HG03064 (cell line): Measurements from ENCODE around the gene KCNJ10.

Experiments
- ATAC-seq: cut with Tn5 transposase; IDR thresholded peaks from one replicate; pipeline ENCODE4 v1.9.1; 2021; ENCODE audit warnings: low read depth; ENCODE audit not compliant: unreplicated experiment

KCNJ10 gene

GRCh38 chr1:159996653-159997052, 73.3 kb downstream of the KCNJ10 start:
- ATAC-seq = no peak

GRCh38 chr1:159994896-159995295, 75.1 kb downstream of the KCNJ10 start:
- no peak for ATAC-seq

DNA sequence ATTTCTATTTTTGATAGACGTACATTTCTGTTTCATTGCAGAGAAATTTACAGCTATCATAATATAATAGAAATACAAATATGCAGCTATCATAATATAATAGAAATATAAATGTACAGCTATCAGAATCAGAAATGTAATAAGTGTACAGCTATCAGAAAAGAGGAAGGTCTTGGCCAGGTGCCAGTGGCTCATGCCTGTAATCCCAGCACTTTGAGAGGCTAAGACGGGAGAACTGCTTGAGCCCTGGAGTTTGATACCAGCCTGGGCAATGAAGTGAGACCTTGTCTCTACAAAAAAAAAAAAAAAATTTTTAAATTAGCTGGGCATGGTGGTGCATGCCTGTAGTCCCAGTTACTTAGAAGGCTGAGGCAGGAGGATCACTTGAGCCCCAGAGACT, 76.0 kb downstream of the KCNJ10 start:
- ATAC-seq = no peak

GRCh38 chr1:159992161-159992560, 77.8 kb downstream of the KCNJ10 start:
- ATAC-seq = no peak

GRCh38 chr1:159991513-159991912, 78.4 kb downstream of the KCNJ10 start:
- ATAC-seq = no peak

DNA sequence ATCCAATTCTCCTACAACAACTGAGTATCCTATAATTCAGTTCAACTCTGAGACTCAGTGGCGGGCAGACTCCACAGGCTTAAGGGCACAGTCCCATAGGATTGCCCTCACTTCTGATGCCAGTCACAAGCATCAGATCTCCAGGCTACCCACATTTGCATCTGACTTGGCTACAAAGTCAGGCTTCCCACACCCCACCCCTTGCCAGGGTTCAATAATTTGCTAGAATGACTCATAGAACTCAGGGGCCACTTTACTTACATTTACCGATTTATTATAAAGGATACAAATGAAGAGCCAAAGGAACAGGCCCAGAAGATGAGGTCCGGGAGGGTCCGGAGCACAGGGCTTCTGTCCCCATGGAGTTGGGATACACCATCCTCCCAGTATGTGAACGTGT, 80.0 kb downstream of the KCNJ10 start:
- ATAC-seq = no peak

DNA sequence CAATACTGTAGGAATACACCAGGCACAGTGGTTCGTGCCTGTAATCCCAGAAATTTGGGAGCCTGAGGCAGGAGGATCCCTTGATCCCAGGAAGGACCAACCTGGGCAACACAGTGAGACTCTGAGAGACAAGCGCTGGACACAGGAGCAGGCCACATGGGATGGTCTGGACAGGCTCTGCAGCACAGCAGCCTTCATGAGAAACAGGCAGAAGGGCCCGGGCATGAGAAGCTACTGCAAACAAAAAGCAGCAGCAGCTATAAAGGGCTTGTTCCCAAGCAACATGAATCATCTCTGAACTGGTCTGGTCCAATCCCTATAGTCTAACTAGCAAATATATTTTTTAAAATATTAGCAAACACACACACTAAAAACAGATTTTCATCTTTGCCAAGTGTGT, 80.4 kb downstream of the KCNJ10 start:
- no peak for ATAC-seq

GRCh38 chr1:159988006-159988405, 82.0 kb downstream of the KCNJ10 start:
- ATAC-seq = no peak

DNA sequence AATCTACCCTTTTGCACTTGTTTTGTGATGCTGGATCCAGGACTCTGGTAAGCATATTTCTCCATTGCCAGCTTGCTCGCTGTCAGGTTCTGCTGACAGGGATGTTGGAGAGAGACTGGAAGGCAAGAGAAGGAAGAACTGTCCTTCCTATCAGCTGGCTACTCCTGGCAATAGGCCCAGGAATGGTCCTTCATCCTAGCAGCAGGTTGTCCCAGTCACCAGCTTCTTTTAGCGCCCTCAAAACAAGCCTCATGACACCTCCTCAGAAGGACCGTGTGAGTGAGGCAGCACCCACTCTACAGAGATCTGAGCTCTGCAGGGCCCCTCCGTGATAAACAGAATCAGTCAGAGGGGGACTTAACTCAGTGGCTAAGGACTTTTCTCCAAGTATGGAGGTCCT, 82.8 kb downstream of the KCNJ10 start:
- ATAC-seq = no peak

DNA sequence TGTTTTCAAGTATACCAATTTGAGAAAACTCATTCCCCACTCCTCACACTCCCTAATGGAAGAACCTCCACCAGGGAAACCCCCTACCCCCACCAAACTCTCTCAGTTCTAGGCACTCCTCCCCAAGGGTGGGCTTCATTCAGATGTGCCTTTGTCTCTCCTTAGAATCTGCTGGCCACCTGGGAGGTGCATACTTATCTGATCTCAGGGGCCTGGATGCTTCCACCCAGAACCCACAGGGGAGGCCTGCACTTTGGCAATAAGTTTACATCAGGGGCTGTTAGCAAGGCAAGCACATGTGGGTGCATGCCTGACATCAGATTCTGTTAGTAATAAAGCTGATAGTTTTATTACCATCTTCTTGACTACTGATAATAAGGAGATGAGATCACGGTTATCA, 83.4 kb downstream of the KCNJ10 start:
- ATAC-seq = no peak

DNA sequence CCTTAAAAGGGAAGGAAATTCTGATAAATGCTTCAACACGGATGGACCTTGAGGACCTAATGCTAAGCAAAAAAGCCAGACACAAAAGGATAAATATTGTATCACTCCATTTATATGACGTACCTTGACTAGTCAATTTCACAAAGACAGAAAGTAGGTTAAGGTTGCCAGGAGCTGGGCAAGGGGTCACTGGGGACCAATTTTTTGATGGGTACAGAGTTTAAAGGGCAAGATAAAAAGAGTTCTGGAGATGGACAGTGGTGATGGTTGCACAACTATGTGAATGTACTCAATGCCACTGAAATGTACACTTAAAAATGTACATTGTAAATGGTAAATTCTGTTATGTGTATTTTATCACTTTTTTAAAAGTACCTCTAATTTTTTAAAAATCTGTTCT, 83.9 kb downstream of the KCNJ10 start:
- ATAC-seq = no peak

- ATAC-seq = no peak
Observed at GRCh38 chr1:159985473-159985872, 84.5 kb downstream of the KCNJ10 start.

DNA sequence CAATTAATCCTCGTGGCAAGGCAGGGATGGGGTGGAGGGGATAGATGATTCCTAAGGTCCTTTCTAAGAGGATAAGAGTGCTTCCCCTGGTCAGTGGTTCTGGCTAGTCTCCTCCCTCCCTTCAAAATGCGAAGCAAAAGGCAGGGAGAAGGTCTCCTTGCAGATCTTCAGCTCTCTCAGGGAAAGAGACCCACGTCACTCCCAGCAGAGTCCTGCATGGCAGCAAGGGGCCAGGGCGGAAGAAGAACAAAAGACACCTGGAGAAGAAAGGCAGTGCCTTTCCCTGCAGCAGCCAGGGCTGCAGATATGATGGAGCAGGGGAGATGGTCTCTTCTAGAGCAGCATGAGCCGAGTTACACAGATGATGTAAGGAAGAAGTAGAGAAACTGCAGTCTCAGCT, 86.3 kb downstream of the KCNJ10 start:
- no peak for ATAC-seq

GRCh38 chr1:159982280-159982679, 87.7 kb downstream of the KCNJ10 start:
- no peak for ATAC-seq

DNA sequence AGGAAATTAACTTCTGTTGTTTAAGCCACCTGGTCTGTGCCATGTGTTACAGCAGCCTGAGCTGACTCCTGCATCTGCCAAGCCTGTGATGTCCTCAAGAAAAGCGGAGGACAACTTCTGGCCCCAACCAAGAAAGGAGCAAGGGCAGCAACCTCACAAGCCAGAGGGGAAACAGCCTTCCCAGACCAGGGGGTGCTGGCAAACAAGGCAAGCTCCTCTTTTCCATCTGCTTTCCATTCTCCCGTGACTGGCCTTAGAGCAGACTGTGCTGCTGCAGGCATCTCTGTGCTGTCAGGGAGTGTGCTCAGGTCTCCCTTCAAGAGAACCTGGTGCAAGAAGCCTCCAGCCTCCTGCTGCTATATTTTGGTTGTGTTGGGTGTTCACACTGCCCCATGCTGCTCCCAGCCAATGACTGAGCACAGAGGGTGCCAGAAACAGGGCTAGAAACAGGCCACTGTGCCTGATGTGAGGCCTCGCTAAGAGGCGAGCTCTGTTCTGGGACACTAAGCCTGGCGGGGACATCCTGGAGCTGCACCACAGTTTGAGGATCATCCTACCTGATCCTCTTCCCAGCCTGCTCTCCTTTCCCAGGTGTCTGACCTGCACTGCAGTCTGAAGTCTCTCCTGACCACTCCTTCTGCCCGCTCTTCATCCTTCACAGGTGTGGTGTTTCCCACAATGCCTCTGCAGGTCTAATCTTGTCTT, 88.5 kb downstream of the KCNJ10 start:
- no peak for ATAC-seq

GRCh38 chr1:159980786-159981185, 89.2 kb downstream of the KCNJ10 start:
- no peak for ATAC-seq

DNA sequence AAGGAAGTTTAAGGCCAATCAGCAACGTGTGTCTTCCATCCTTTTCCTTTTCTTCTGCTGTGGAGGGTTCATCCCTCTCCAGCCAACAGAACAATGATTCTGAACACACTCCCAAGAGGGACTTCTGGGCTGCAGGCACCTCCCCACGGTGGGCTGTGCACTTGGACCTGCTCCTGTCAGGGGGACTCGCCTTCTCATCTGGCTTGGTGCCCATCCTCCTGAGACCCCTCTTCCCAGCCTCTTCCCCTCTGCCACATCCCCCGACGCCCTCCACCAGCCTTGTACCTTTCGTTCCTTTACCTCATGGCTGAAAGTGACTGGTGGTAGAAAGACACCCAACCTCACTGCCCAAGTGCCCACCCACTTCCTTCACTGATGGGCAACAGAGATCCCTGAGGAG, 89.9 kb downstream of the KCNJ10 start:
- no peak for ATAC-seq

- no peak for ATAC-seq
Observed at GRCh38 chr1:159979257-159979656, 90.7 kb downstream of the KCNJ10 start.

DNA sequence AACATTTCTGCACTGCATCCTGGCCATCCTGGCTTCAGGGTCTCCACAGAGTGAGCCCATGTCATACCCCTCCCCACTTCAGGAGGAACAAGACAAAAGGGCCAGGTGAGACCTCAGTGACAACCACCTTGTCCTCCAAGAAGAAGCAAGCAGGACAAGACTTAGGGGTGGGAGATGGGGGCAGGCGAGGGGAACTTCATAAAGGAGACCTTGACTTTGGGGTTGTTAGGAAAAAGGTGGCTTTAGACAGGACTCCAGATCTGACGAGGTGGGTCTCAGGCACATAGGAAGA, 91.9 kb downstream of the KCNJ10 start:
- ATAC-seq = no peak

- ATAC-seq = no peak
Observed at GRCh38 chr1:159977364-159978106, 92.4 kb downstream of the KCNJ10 start.

GRCh38 chr1:159974350-159974965, 95.5 kb downstream of the KCNJ10 start:
- ATAC-seq = no peak

DNA sequence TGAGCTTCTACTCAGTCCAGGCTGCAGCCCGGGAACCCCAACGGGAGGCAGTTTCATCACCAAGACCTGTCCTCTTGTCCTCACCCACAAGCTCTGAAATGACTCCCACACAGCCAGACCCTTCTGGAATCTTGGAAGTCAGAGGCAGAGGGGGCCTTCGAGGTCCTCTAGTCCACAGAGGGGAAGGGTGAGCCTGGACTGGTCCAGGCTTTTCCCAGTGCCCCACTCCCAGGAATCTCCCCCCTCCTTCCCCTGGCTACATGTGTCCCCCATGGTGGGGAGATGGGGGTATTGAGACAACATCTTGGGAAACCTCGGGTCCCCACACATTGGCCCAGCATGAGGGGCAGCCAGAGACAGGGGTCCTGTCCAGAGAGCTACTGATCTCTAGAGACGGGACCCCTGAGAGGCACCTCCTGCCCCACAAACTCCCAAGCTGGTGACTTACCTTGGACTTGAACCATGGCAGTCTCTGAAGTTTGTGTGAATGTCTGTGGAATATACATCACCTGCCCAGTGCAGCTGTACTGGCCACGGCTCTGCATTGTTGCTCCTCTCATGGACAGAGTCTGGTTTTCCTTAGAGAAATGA, 96.5 kb downstream of the KCNJ10 start:
- ATAC-seq = no peak
